Osteocyte (in vitro differentiated cells): ENCODE data around the gene EPYC. TPM values are rescaled to one million over a fixed set of nuclear protein-coding genes. Genes with fewer than 3 reads are reported as not detected.
A peak's percentile ranks its signal among the peaks of the same experiment; 100 is the strongest.

Experiments used
- DNase-seq: peaks from one replicate; pipeline ENCODE4 v3.0.0; 2021; ENCODE audit warnings: mixed read lengths; ENCODE audit not compliant: unreplicated experiment; ENCODE audit errors: extremely low spot score
- H3K27ac Mint-ChIP-seq: one replicate; pipeline ENCODE4 v1.8.0; 2021; ENCODE audit warnings: mild to moderate bottlenecking, mixed read lengths; ENCODE audit not compliant: unreplicated experiment
- H3K27me3 Mint-ChIP-seq: one replicate; pipeline ENCODE4 v1.8.0; 2021; ENCODE audit warnings: mixed read lengths; ENCODE audit not compliant: unreplicated experiment
- H3K36me3 Mint-ChIP-seq: one replicate; pipeline ENCODE4 v1.8.0; 2021; ENCODE audit warnings: mixed read lengths; ENCODE audit not compliant: unreplicated experiment
- H3K4me1 Mint-ChIP-seq: one replicate; pipeline ENCODE4 v1.8.0; 2021; ENCODE audit warnings: mixed read lengths; ENCODE audit not compliant: unreplicated experiment
- H3K4me3 Mint-ChIP-seq: one replicate; pipeline ENCODE4 v1.8.0; 2021; ENCODE audit warnings: mild to moderate bottlenecking, moderate library complexity, mixed read lengths; ENCODE audit not compliant: unreplicated experiment
- H3K9me3 Mint-ChIP-seq: one replicate; pipeline ENCODE4 v1.8.0; 2021; ENCODE audit warnings: mixed read lengths; ENCODE audit not compliant: unreplicated experiment
- CTCF ChIP-seq: fragments of 200-600 bp; sonication (generic); IDR thresholded peaks from 2 replicates; pipeline ENCODE4 v1.5.0; 2021; ENCODE audit warnings: antibody characterized with exemption, mild to moderate bottlenecking, moderate library complexity
- total RNA-seq: library from RNA; stranded (reverse); gene quantifications from 2 replicates; pipeline ENCODE4 v1.2.1, GENCODE V29; 2021

Gene EPYC
- total RNA-seq, 1 donor from 2014 or later, result not detected

- Mint-ChIP-seq H3K36me3 (no peaks in the 10 kb centered on the region), H3K9me3 (no peaks in the 10 kb centered on the region), H3K27ac (no peak overlapping the region), H3K4me3 (no peak overlapping the region), H3K4me1 (peaks cover 48% of the 10 kb centered on the region), H3K27me3 (no peaks in the 10 kb centered on the region)
- no peak for TF ChIP-seq CTCF
- DNase-seq, result no peak
Measured at GRCh38 chr12:91040096-91040755, 35.5 kb upstream of the EPYC start.

- no peaks in the 10 kb centered on the region for H3K9me3 Mint-ChIP-seq
- no peak for DNase-seq
- no peaks in the 10 kb centered on the region for H3K36me3 Mint-ChIP-seq
- H3K27me3 Mint-ChIP-seq, result no peaks in the 10 kb centered on the region
- H3K4me3 Mint-ChIP-seq, result no peak overlapping the region
- TF ChIP-seq CTCF, result no peak
- H3K27ac Mint-ChIP-seq, result peak overlapping the region; percentile 79
- peaks cover 37% of the 10 kb centered on the region for H3K4me1 Mint-ChIP-seq
Measured at GRCh38 chr12:91037276-91037675, 32.5 kb upstream of the EPYC start.

GRCh38 chr12:91033251-91033650 is 28.5 kb upstream of the EPYC start:
- H3K27ac Mint-ChIP-seq, result no peak overlapping the region
- DNase-seq, result no peak
- no peak for TF ChIP-seq CTCF
- no peaks in the 10 kb centered on the region for H3K36me3 Mint-ChIP-seq
- H3K4me1 Mint-ChIP-seq, result peaks cover 27% of the 10 kb centered on the region
- no peaks in the 10 kb centered on the region for H3K27me3 Mint-ChIP-seq
- H3K9me3 Mint-ChIP-seq, result no peaks in the 10 kb centered on the region
- H3K4me3 Mint-ChIP-seq, result no peak overlapping the region

- no peak for TF ChIP-seq CTCF
- H3K27ac Mint-ChIP-seq, result no peak overlapping the region
- no peaks in the 10 kb centered on the region for H3K36me3 Mint-ChIP-seq
- H3K27me3 Mint-ChIP-seq, result no peaks in the 10 kb centered on the region
- H3K9me3 Mint-ChIP-seq, result no peaks in the 10 kb centered on the region
- H3K4me1 Mint-ChIP-seq, result peaks cover 11% of the 10 kb centered on the region
- DNase-seq, result no peak
- no peak overlapping the region for H3K4me3 Mint-ChIP-seq
Measured at GRCh38 chr12:91023326-91024004, 18.7 kb upstream of the EPYC start.

GRCh38 chr12:91021076-91021475 is 16.3 kb upstream of the EPYC start:
- no peaks in the 10 kb centered on the region for H3K9me3 Mint-ChIP-seq
- no peaks in the 10 kb centered on the region for H3K27me3 Mint-ChIP-seq
- H3K27ac Mint-ChIP-seq, result no peak overlapping the region
- no peak for TF ChIP-seq CTCF
- no peaks in the 10 kb centered on the region for H3K36me3 Mint-ChIP-seq
- H3K4me1 Mint-ChIP-seq, result peaks cover 14% of the 10 kb centered on the region
- no peak for DNase-seq
- no peak overlapping the region for H3K4me3 Mint-ChIP-seq
